HEK293 (cell line): ENCODE results near the gene TRIM33.
"Not testable (repeated sequence)": the region's sequence is repeated elsewhere in the genome, so short reads cannot be mapped to it uniquely, and the experiment has no call there.

Experiments used
- CTCF ChIA-PET: fragments of 350-600 bp; formaldehyde crosslinking; extraction: SDS; loops from one replicate; lab custom pipeline; 2021; ENCODE audit warnings: antibody characterized with exemption; lab: Yijun Ruan, JAX
- POLR2A ChIA-PET: fragments of 300-600 bp; formaldehyde crosslinking; extraction: SDS; loops from one replicate; lab custom pipeline; 2020; ENCODE audit warnings: antibody characterized with exemption, inconsistent platforms; lab: Yijun Ruan, JAX
- H3K27ac ChIP-seq: fragments of 200-500 bp; sonication (Bioruptor generic); 2 replicates; pipeline ENCODE4 v1.5.1; 2014; ENCODE audit warnings: low read depth, low read length, control low read depth, inconsistent platforms; ENCODE audit errors: extremely low read depth
- H3K36me3 ChIP-seq, 2 experiments: fragments of 200-500 bp in 1 of 2; sonication (Bioruptor generic) in 1 of 2; 1 replicate in 1 of 2; 2 replicates in 1 of 2; pipeline ENCODE4 v1.5.1; 2014 to 2017; ENCODE audit warnings: inconsistent platforms in 2 of 2, low read length in 2 of 2; ENCODE audit not compliant: control insufficient read depth in 2 of 2, insufficient read depth in 1 of 2
- H3K4me1 ChIP-seq: fragments of 200-500 bp; sonication (Bioruptor generic); 2 replicates; pipeline ENCODE4 v1.5.1; 2014; ENCODE audit warnings: mild to moderate bottlenecking, low read length, inconsistent platforms; ENCODE audit not compliant: control insufficient read depth, insufficient read depth
- H3K4me3 ChIP-seq: 2 replicates; pipeline ENCODE4 v1.5.1; 2011; ENCODE audit warnings: low read depth, mild to moderate bottlenecking, control low read depth, low read length, moderate library complexity
- H3K9me3 ChIP-seq: fragments of 200-500 bp; sonication (Bioruptor generic); 2 replicates; pipeline ENCODE4 v1.5.1; 2014; ENCODE audit warnings: low read depth, low read length, inconsistent platforms; ENCODE audit not compliant: control insufficient read depth, insufficient read depth
- BCL11B ChIP-seq: fragments of 450-650 bp; formaldehyde crosslinking; IDR thresholded peaks from 2 replicates; pipeline ENCODE4 v1.5.1; 2016; ENCODE audit warnings: low read depth, missing biosample characterization, missing genetic modification characterization
- ELK4 ChIP-seq: IDR thresholded peaks from 2 replicates; pipeline ENCODE4 v1.6.1; 2011; ENCODE audit warnings: mild to moderate bottlenecking, low read depth, low read length, borderline replicate concordance
- FEZF1 ChIP-seq: fragments of 450-650 bp; formaldehyde crosslinking; IDR thresholded peaks from 2 replicates; pipeline ENCODE4 v1.5.1; 2016; ENCODE audit warnings: missing biosample characterization, missing genetic modification characterization
- HOXC10 ChIP-seq: sonication (generic); formaldehyde crosslinking; IDR thresholded peaks from 2 replicates; pipeline ENCODE4 v1.8.1; 2023; ENCODE audit warnings: mild to moderate bottlenecking, missing genetic modification reagents
- PRDM1 ChIP-seq: fragments of 450-650 bp; formaldehyde crosslinking; IDR thresholded peaks from 2 replicates; pipeline ENCODE4; 2016; ENCODE audit warnings: missing biosample characterization, missing genetic modification characterization
- SETDB1 ChIP-seq: IDR thresholded peaks from one replicate; pipeline ENCODE4 v1.6.1; 2017; ENCODE audit warnings: mild to moderate bottlenecking, low read length, moderate library complexity, mixed read lengths; ENCODE audit not compliant: insufficient read length
- YY1 ChIP-seq: fragments of 450-650 bp; formaldehyde crosslinking; IDR thresholded peaks from 2 replicates; pipeline ENCODE4 v1.5.1; 2018; ENCODE audit warnings: missing biosample characterization, missing genetic modification characterization
- ZBTB48 ChIP-seq: fragments of 450-650 bp; formaldehyde crosslinking; IDR thresholded peaks from 2 replicates; pipeline ENCODE4 v1.5.1; 2016; ENCODE audit warnings: missing biosample characterization, missing genetic modification characterization
- ZIC2 ChIP-seq: fragments of 450-650 bp; formaldehyde crosslinking; IDR thresholded peaks from 2 replicates; pipeline ENCODE4 v1.5.1; 2016; ENCODE audit warnings: missing biosample characterization, missing genetic modification characterization
- ZNF239 ChIP-seq: fragments of 450-650 bp; formaldehyde crosslinking; IDR thresholded peaks from 2 replicates; pipeline ENCODE4 v1.5.1; 2016; ENCODE audit warnings: missing biosample characterization, missing genetic modification characterization
- ZNF248 ChIP-seq: fragments of 450-650 bp; formaldehyde crosslinking; IDR thresholded peaks from 2 replicates; pipeline ENCODE4 v1.5.1; 2017; ENCODE audit warnings: missing biosample characterization, missing genetic modification characterization
- ZNF302 ChIP-seq: fragments of 450-650 bp; formaldehyde crosslinking; IDR thresholded peaks from 2 replicates; pipeline ENCODE4 v1.5.1; 2016; ENCODE audit warnings: missing biosample characterization, missing genetic modification characterization, low read depth
- ZNF366 ChIP-seq: fragments of 450-650 bp; formaldehyde crosslinking; conservative IDR thresholded peaks from 2 replicates; pipeline ENCODE4 v1.5.1; 2016; ENCODE audit warnings: missing biosample characterization, missing genetic modification characterization
- ZNF433 ChIP-seq: fragments of 450-650 bp; formaldehyde crosslinking; IDR thresholded peaks from 2 replicates; pipeline ENCODE4 v1.5.1; 2016; ENCODE audit warnings: missing biosample characterization, missing genetic modification characterization, low read depth
- ZNF510 ChIP-seq: fragments of 450-650 bp; formaldehyde crosslinking; IDR thresholded peaks from 2 replicates; pipeline ENCODE4 v1.5.1; 2018; ENCODE audit warnings: mild to moderate bottlenecking, missing genetic modification characterization, missing biosample characterization; ENCODE audit not compliant: insufficient replicate concordance
- ZNF514 ChIP-seq: fragments of 450-650 bp; formaldehyde crosslinking; IDR thresholded peaks from 2 replicates; pipeline ENCODE4 v1.5.1; 2016; ENCODE audit warnings: missing biosample characterization, missing genetic modification characterization
- ZNF544 ChIP-seq: fragments of 450-650 bp; formaldehyde crosslinking; IDR thresholded peaks from 2 replicates; pipeline ENCODE4 v1.5.0; 2017; ENCODE audit warnings: missing biosample characterization, missing genetic modification characterization
- ZNF600 ChIP-seq: fragments of 450-650 bp; formaldehyde crosslinking; IDR thresholded peaks from 2 replicates; pipeline ENCODE4 v1.5.1; 2016; ENCODE audit warnings: missing biosample characterization, missing genetic modification characterization
- ZNF626 ChIP-seq: fragments of 450-650 bp; sonication (Bioruptor Pico); formaldehyde crosslinking; IDR thresholded peaks from 2 replicates; pipeline ENCODE4 v1.5.1; 2018; ENCODE audit warnings: missing biosample characterization, missing genetic modification characterization, inconsistent platforms
- ZSCAN18 ChIP-seq: fragments of 450-650 bp; formaldehyde crosslinking; IDR thresholded peaks from 2 replicates; pipeline ENCODE4 v1.5.1; 2016; ENCODE audit warnings: missing biosample characterization, missing genetic modification characterization
- ZSCAN23 ChIP-seq: fragments of 450-650 bp; formaldehyde crosslinking; IDR thresholded peaks from 2 replicates; pipeline ENCODE4 v1.5.1; 2016; ENCODE audit warnings: missing biosample characterization, missing genetic modification characterization
- TF ChIP-seq, protein P1 (sequence below): fragments of 450-650 bp; formaldehyde crosslinking; IDR thresholded peaks from 2 replicates; pipeline ENCODE4 v1.5.1; 2016; ENCODE audit warnings: missing biosample characterization, missing genetic modification characterization, low read depth
- TF ChIP-seq, protein P2 (sequence below): fragments of 450-650 bp; IDR thresholded peaks from 2 replicates; pipeline ENCODE4 v1.5.1; 2018; ENCODE audit warnings: missing biosample characterization, mild to moderate bottlenecking, missing genetic modification characterization

TRIM33 gene

DNA sequence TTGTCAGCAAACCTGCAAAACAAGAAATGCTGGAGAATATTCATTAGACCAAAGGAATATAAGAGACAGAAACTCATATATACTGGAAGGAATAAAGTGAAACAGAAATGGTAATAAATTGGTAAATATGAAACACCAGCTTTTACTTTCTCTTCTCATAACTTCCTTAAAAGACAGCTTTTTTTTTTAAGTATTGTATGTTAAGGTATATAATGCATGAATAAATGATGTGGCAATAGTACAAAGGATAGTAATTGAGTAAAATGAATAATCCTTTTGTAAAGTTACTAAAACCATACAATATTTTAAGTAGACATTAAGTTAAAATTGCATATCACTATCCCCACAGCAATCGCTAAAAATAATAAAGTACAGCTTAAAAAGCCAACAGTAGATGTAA lies 64.8 kb downstream of the TRIM33 start:
- POLR2A ChIA-PET = no interaction called here
- CTCF ChIA-PET = interaction anchor here (0.6 to 0.7 kb wide), 2 partner anchors 871 to 1292 kb away, joined by 4 read pairs; no protein-coding TSS in a partner anchor
- Histone ChIP-seq H3K27ac (no peak overlapping the region), H3K36me3 (peaks cover 9 to 66% of the 10 kb centered on the region in 2 experiments; a peak in 2 of 3 replicates)
- TF ChIP-seq ZNF544 (tag by site-specific recombination) = no peak
- TF ChIP-seq ZNF302 = no peak
- no peak for TF ChIP-seq ZNF239 (tag by site-specific recombination)
- no peak for TF ChIP-seq ZNF626 (tag by site-specific recombination)
- TF ChIP-seq, protein P1, sequence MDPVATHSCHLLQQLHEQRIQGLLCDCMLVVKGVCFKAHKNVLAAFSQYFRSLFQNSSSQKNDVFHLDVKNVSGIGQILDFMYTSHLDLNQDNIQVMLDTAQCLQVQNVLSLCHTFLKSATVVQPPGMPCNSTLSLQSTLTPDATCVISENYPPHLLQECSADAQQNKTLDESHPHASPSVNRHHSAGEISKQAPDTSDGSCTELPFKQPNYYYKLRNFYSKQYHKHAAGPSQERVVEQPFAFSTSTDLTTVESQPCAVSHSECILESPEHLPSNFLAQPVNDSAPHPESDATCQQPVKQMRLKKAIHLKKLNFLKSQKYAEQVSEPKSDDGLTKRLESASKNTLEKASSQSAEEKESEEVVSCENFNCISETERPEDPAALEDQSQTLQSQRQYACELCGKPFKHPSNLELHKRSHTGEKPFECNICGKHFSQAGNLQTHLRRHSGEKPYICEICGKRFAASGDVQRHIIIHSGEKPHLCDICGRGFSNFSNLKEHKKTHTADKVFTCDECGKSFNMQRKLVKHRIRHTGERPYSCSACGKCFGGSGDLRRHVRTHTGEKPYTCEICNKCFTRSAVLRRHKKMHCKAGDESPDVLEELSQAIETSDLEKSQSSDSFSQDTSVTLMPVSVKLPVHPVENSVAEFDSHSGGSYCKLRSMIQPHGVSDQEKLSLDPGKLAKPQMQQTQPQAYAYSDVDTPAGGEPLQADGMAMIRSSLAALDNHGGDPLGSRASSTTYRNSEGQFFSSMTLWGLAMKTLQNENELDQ (tag by site-specific recombination) = no peak
- TF ChIP-seq YY1 (tag by site-specific recombination) = no peak
- no peak for TF ChIP-seq SETDB1
- TF ChIP-seq ZNF510 (tag by site-specific recombination) = no peak
- TF ChIP-seq, all 188 proteins: peak for 0
- H3K9me3 ChIP-seq = no peaks in the 10 kb centered on the region
- no peaks in the 10 kb centered on the region for H3K4me1 ChIP-seq
- no peak overlapping the region for H3K4me3 ChIP-seq

DNA sequence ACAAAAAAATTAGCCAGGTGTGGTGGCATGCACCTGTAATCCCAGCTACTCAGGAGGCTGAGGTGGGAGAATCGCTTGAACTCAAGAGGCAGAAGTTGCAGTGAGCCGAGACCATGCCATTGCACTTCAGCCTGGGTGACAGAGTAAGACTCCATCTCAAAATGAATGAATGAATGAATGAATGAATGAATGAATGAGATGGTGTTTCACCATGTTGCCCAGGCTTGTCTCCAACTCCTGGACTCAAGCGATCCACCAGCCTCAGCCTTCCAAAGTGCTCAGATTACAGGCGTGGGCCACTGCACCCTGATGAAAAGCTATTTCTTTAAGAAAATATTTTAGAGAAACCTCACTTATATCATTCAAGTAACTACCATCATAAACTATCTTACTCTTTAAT lies 67.8 kb downstream of the TRIM33 start:
- peaks cover 9 to 55% of the 10 kb centered on the region in 2 experiments; a peak in 2 of 3 replicates for H3K36me3 ChIP-seq
- CTCF ChIA-PET = interaction anchor here (0.5 to 1.0 kb wide), 3 partner anchors 96 to 136 kb away, joined by 3 read pairs; no protein-coding TSS in a partner anchor
- H3K27ac ChIP-seq, POLR2A ChIA-PET, H3K4me1 ChIP-seq, H3K4me3 ChIP-seq, H3K9me3 ChIP-seq: not testable (repeated sequence)

GRCh38 chr1:114441332-114441731 lies 69.7 kb downstream of the TRIM33 start:
- TF ChIP-seq ZSCAN23 (tag by site-specific recombination) = no peak
- TF ChIP-seq BCL11B (tag by site-specific recombination) = no peak
- TF ChIP-seq PRDM1 (tag by site-specific recombination) = no peak
- TF ChIP-seq ZNF514 (tag by site-specific recombination) = no peak
- no peak for TF ChIP-seq ZSCAN18 (tag by site-specific recombination)
- TF ChIP-seq ZBTB48 (tag by site-specific recombination) = no peak
- TF ChIP-seq, protein P2, sequence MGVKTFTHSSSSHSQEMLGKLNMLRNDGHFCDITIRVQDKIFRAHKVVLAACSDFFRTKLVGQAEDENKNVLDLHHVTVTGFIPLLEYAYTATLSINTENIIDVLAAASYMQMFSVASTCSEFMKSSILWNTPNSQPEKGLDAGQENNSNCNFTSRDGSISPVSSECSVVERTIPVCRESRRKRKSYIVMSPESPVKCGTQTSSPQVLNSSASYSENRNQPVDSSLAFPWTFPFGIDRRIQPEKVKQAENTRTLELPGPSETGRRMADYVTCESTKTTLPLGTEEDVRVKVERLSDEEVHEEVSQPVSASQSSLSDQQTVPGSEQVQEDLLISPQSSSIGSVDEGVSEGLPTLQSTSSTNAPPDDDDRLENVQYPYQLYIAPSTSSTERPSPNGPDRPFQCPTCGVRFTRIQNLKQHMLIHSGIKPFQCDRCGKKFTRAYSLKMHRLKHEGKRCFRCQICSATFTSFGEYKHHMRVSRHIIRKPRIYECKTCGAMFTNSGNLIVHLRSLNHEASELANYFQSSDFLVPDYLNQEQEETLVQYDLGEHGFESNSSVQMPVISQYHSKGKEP (tag by site-specific recombination) = no peak
- no peak for TF ChIP-seq ZNF366 (tag by site-specific recombination)
- no peak for TF ChIP-seq FEZF1 (tag by site-specific recombination)
- no peak for TF ChIP-seq ZNF433 (tag by site-specific recombination)
- no peak for TF ChIP-seq ZNF600 (tag by site-specific recombination)
- TF ChIP-seq ELK4 = no peak
- no peak for TF ChIP-seq HOXC10 (CRISPR knock-in tag)
- TF ChIP-seq SETDB1 = no peak
- no peak for TF ChIP-seq ZIC2
- no peak for TF ChIP-seq ZNF248 (tag by site-specific recombination)
- Histone ChIP-seq H3K27ac (no peak overlapping the region), H3K4me3 (no peak overlapping the region), H3K9me3 (no peaks in the 10 kb centered on the region), H3K36me3 (peaks cover 9 to 42% of the 10 kb centered on the region in 2 experiments; a peak in 2 of 3 replicates), H3K4me1 (no peaks in the 10 kb centered on the region)
- ChIA-PET POLR2A (no interaction called here), CTCF (no interaction called here)
